ENCODE data around the gene RDH13. TPM values are rescaled to one million over a fixed set of nuclear protein-coding genes. Genes with fewer than 3 reads are reported as not detected.

RDH13 gene
- total RNA-seq, 2 experiments from 2014 or later = 8.7 to 8.9 TPM

GRCh38 chr19:55088021-55088451 lies 25.1 kb upstream of the RDH13 start:
- Mint-ChIP-seq H3K9me3 (no peaks in the 10 kb centered on the region), H3K36me3 (ENCODE audit: low read depth) (peaks cover 15% of the 10 kb centered on the region), H3K4me3 (peak overlapping the region; percentile 19), H3K4me1 (ENCODE audit: low read depth) (peaks cover 17% of the 10 kb centered on the region), H3K27me3 (ENCODE audit: low read depth) (peaks cover 46% of the 10 kb centered on the region), H3K27ac (no peak overlapping the region)
- CTCF ChIA-PET = interaction anchor here (0.7 to 2.0 kb wide), 5 partner anchors 8 to 49 kb away, joined by 3 to 7 read pairs (median 3); no protein-coding TSS in a partner anchor
- intact Hi-C loops (cut with micrococcal nuclease) = loop anchor here (10.0 kb wide), 2 partner anchors 77 to 623 kb away; partner anchors contain the start of genes DNAAF3 and LENG9
- no peak for DNase-seq

- no peak for DNase-seq
- H3K9me3 Mint-ChIP-seq = no peaks in the 10 kb centered on the region
- intact Hi-C loops (cut with micrococcal nuclease) = loop anchor here (10.0 kb wide), 2 partner anchors 77 to 623 kb away; partner anchors contain the start of genes DNAAF3 and LENG9
- H3K36me3 Mint-ChIP-seq (ENCODE audit: low read depth) = peaks cover 15% of the 10 kb centered on the region
- peak overlapping the region; percentile 59 for H3K4me3 Mint-ChIP-seq
- CTCF ChIA-PET = interaction anchor here (1.1 to 1.3 kb wide), 2 partner anchors 22 to 49 kb away, joined by 3 read pairs; no protein-coding TSS in a partner anchor
- H3K27ac Mint-ChIP-seq = no peak overlapping the region
- peaks cover 51% of the 10 kb centered on the region for H3K27me3 Mint-ChIP-seq (ENCODE audit: low read depth)
- H3K4me1 Mint-ChIP-seq (ENCODE audit: low read depth) = peaks cover 18% of the 10 kb centered on the region
Measured at GRCh38 chr19:55087542-55087901, 24.6 kb upstream of the RDH13 start.

GRCh38 chr19:55086730-55087541 lies 24.0 kb upstream of the RDH13 start:
- no peak overlapping the region for H3K27ac Mint-ChIP-seq
- peaks cover 15% of the 10 kb centered on the region for H3K36me3 Mint-ChIP-seq (ENCODE audit: low read depth)
- CTCF ChIA-PET = interaction anchor here (1.1 to 1.3 kb wide), 2 partner anchors 21 to 50 kb away, joined by 3 read pairs; no protein-coding TSS in a partner anchor
- peaks cover 55% of the 10 kb centered on the region for H3K27me3 Mint-ChIP-seq (ENCODE audit: low read depth)
- intact Hi-C loops (cut with micrococcal nuclease) = loop anchor here (10.0 kb wide), 2 partner anchors 78 to 622 kb away; partner anchors contain the start of genes DNAAF3 and LENG9
- H3K4me1 Mint-ChIP-seq (ENCODE audit: low read depth) = peaks cover 22% of the 10 kb centered on the region
- peak overlapping the region; percentile 59 for H3K4me3 Mint-ChIP-seq
- no peaks in the 10 kb centered on the region for H3K9me3 Mint-ChIP-seq
- DNase-seq = peak; percentile 73

GRCh38 chr19:55085923-55086715 lies 23.2 kb upstream of the RDH13 start:
- H3K9me3 Mint-ChIP-seq = no peaks in the 10 kb centered on the region
- H3K27me3 Mint-ChIP-seq (ENCODE audit: low read depth) = peaks cover 59% of the 10 kb centered on the region

GRCh38 chr19:55084416-55084815 lies 21.5 kb upstream of the RDH13 start:
- Mint-ChIP-seq H3K4me3 (no peak overlapping the region), H3K27ac (no peak overlapping the region), H3K9me3 (no peaks in the 10 kb centered on the region), H3K4me1 (ENCODE audit: low read depth) (peaks cover 39% of the 10 kb centered on the region), H3K27me3 (ENCODE audit: low read depth) (peaks cover 71% of the 10 kb centered on the region), H3K36me3 (ENCODE audit: low read depth) (peaks cover 3% of the 10 kb centered on the region)
- CTCF ChIA-PET = interaction anchor here (1.1 kb wide), 1 partner anchor 57 kb away, joined by 3 read pairs; no protein-coding TSS in a partner anchor
- intact Hi-C loops (cut with micrococcal nuclease) = loop anchor here (10.0 kb wide), 2 partner anchors 80 to 620 kb away; partner anchors contain the start of genes DNAAF3 and LENG9
- DNase-seq = no peak

More at GRCh38 chr19:55085923-55086715, 23.2 kb upstream of the RDH13 start:
- Mint-ChIP-seq H3K4me3 (no peak overlapping the region), H3K36me3 (ENCODE audit: low read depth) (peaks cover 15% of the 10 kb centered on the region), H3K4me1 (ENCODE audit: low read depth) (peaks cover 28% of the 10 kb centered on the region), H3K27ac (no peak overlapping the region)
- CTCF ChIA-PET = interaction anchor here (1.2 kb wide), 1 partner anchor 46 kb away, joined by 3 read pairs; no protein-coding TSS in a partner anchor
- intact Hi-C loops (cut with micrococcal nuclease) = loop anchor here (10.0 kb wide), 2 partner anchors 79 to 621 kb away; partner anchors contain the start of genes DNAAF3 and LENG9
- no peak for DNase-seq

GRCh38 chr19:55083004-55083850 lies 20.3 kb upstream of the RDH13 start:
- Mint-ChIP-seq H3K27ac (no peak overlapping the region), H3K9me3 (no peaks in the 10 kb centered on the region), H3K4me3 (peak overlapping the region; percentile 2), H3K36me3 (ENCODE audit: low read depth) (peaks cover under 1% of the 10 kb centered on the region), H3K4me1 (ENCODE audit: low read depth) (peaks cover 36% of the 10 kb centered on the region), H3K27me3 (ENCODE audit: low read depth) (peaks cover 70% of the 10 kb centered on the region)
- CTCF ChIA-PET = no interaction called here
- intact Hi-C loops (cut with micrococcal nuclease) = loop anchor here (10.0 kb wide), 2 partner anchors 82 to 618 kb away; partner anchors contain the start of genes DNAAF3 and LENG9
- no peak for DNase-seq

GRCh38 chr19:55082020-55082851 lies 19.3 kb upstream of the RDH13 start:
- H3K27ac Mint-ChIP-seq = no peak overlapping the region
- no peaks in the 10 kb centered on the region for H3K9me3 Mint-ChIP-seq
- H3K4me1 Mint-ChIP-seq (ENCODE audit: low read depth) = peaks cover 26% of the 10 kb centered on the region
- peaks cover 62% of the 10 kb centered on the region for H3K27me3 Mint-ChIP-seq (ENCODE audit: low read depth)
- intact Hi-C loops (cut with micrococcal nuclease) = loop anchor here (10.0 kb wide), 2 partner anchors 83 to 617 kb away; partner anchors contain the start of genes DNAAF3 and LENG9
- peak; percentile 51 for DNase-seq
- no peaks in the 10 kb centered on the region for H3K36me3 Mint-ChIP-seq (ENCODE audit: low read depth)
- CTCF ChIA-PET = no interaction called here
- peak overlapping the region; percentile 45 for H3K4me3 Mint-ChIP-seq

GRCh38 chr19:55081770-55082019 lies 18.7 kb upstream of the RDH13 start:
- CTCF ChIA-PET = no interaction called here
- Mint-ChIP-seq H3K27me3 (ENCODE audit: low read depth) (peaks cover 66% of the 10 kb centered on the region), H3K27ac (no peak overlapping the region), H3K4me1 (ENCODE audit: low read depth) (peaks cover 25% of the 10 kb centered on the region), H3K4me3 (peak overlapping the region; percentile 73), H3K9me3 (no peaks in the 10 kb centered on the region), H3K36me3 (ENCODE audit: low read depth) (no peaks in the 10 kb centered on the region)
- no peak for DNase-seq
- intact Hi-C loops (cut with micrococcal nuclease) = loop anchor here (1.0 to 10.0 kb wide), 4 partner anchors 18 to 617 kb away; partner anchors contain the start of genes DNAAF3, LENG9, PPP1R12C and RDH13

- no peaks in the 10 kb centered on the region for H3K36me3 Mint-ChIP-seq (ENCODE audit: low read depth)
- peaks cover 68% of the 10 kb centered on the region for H3K27me3 Mint-ChIP-seq (ENCODE audit: low read depth)
- H3K4me3 Mint-ChIP-seq = peak overlapping the region; percentile 73
- intact Hi-C loops (cut with micrococcal nuclease) = loop anchor here (1.0 to 10.0 kb wide), 4 partner anchors 18 to 616 kb away; partner anchors contain the start of genes DNAAF3, LENG9, PPP1R12C and RDH13
- no peaks in the 10 kb centered on the region for H3K9me3 Mint-ChIP-seq
- peaks cover 25% of the 10 kb centered on the region for H3K4me1 Mint-ChIP-seq (ENCODE audit: low read depth)
- H3K27ac Mint-ChIP-seq = no peak overlapping the region
- DNase-seq = peak; percentile 92
- CTCF ChIA-PET = interaction anchor here (1.1 kb wide), 1 partner anchor 78 kb away, joined by 3 read pairs; no protein-coding TSS in a partner anchor
Measured at GRCh38 chr19:55080968-55081769, 18.2 kb upstream of the RDH13 start.

All from activated naive CD4-positive, alpha-beta T cell treated with anti-CD3 and anti-CD28 coated beads for 36 hours (primary cell).